ENCODE results near the gene IL17A.

- TF ChIP-seq CTCF (IDR thresholded peaks at IDR 0.05) (no peak), POLR2AphosphoS5 (IDR thresholded peaks at IDR 0.05; ENCODE audit: low read depth, low read length) (no peak)
Measured at GRCh38 chr6:52144196-52145076, 41.7 kb upstream of the IL17A start.

All from Panc1 (cell line).